Measurements from ENCODE around the gene CKM.
"Not testable (repeated sequence)": the region's sequence is repeated elsewhere in the genome, so short reads cannot be mapped to it uniquely, and the experiment has no call there.

The CKM gene

GRCh38 chr19:45278087-45278486 is 44.6 kb downstream of the CKM start:
- Histone ChIP-seq H3K27ac (ENCODE audit: low read length) (no peak overlapping the region), H3K4me3 (ENCODE audit: low read length) (no peak overlapping the region), H3K36me3 (ENCODE audit: control insufficient read depth, low read depth, low read length) (peaks cover 16% of the 10 kb centered on the region), H3K4me1 (ENCODE audit: control insufficient read depth, low read depth, low read length) (no peaks in the 10 kb centered on the region), H3K9me3 (ENCODE audit: control insufficient read depth, low read depth, low read length) (no peaks in the 10 kb centered on the region), H3K9ac (ENCODE audit: low read length) (no peak overlapping the region), H3K27me3 (ENCODE audit: control insufficient read depth, insufficient read depth, low read length) (no peaks in the 10 kb centered on the region)

- Histone ChIP-seq H3K4me1 (ENCODE audit: control insufficient read depth, low read depth, low read length) (no peaks in the 10 kb centered on the region), H3K4me3 (ENCODE audit: low read length) (no peak overlapping the region), H3K9me3 (ENCODE audit: control insufficient read depth, low read depth, low read length) (no peaks in the 10 kb centered on the region), H3K36me3 (ENCODE audit: control insufficient read depth, low read depth, low read length) (peaks cover 27% of the 10 kb centered on the region), H3K9ac (ENCODE audit: low read length) (no peak overlapping the region), H3K27me3 (ENCODE audit: control insufficient read depth, insufficient read depth, low read length) (no peaks in the 10 kb centered on the region), H3K27ac (ENCODE audit: low read length) (no peak overlapping the region)
These were observed 46.4 kb downstream of the CKM start for GRCh38 chr19:45276284-45276687.

GRCh38 chr19:45275370-45275971 is 47.2 kb downstream of the CKM start:
- Histone ChIP-seq H3K9ac (ENCODE audit: low read length) (no peak overlapping the region), H3K4me3 (ENCODE audit: low read length) (no peak overlapping the region), H3K27me3 (ENCODE audit: control insufficient read depth, insufficient read depth, low read length) (no peaks in the 10 kb centered on the region), H3K36me3 (ENCODE audit: control insufficient read depth, low read depth, low read length) (peaks cover 27% of the 10 kb centered on the region), H3K27ac (ENCODE audit: low read length) (no peak overlapping the region), H3K4me1 (ENCODE audit: control insufficient read depth, low read depth, low read length) (no peaks in the 10 kb centered on the region), H3K9me3 (ENCODE audit: control insufficient read depth, low read depth, low read length) (no peaks in the 10 kb centered on the region)

- Histone ChIP-seq H3K27me3 (ENCODE audit: control insufficient read depth, insufficient read depth, low read length) (no peaks in the 10 kb centered on the region), H3K36me3 (ENCODE audit: control insufficient read depth, low read depth, low read length) (peaks cover 27% of the 10 kb centered on the region), H3K27ac (ENCODE audit: low read length) (no peak overlapping the region), H3K4me3 (ENCODE audit: low read length) (no peak overlapping the region), H3K4me1 (ENCODE audit: control insufficient read depth, low read depth, low read length) (no peaks in the 10 kb centered on the region), H3K9me3 (ENCODE audit: control insufficient read depth, low read depth, low read length) (no peaks in the 10 kb centered on the region), H3K9ac (ENCODE audit: low read length) (no peak overlapping the region)
These were observed 49.2 kb downstream of the CKM start for GRCh38 chr19:45273521-45273855.

GRCh38 chr19:45271735-45272108 is 51.0 kb downstream of the CKM start:
- no peaks in the 10 kb centered on the region for H3K4me1 ChIP-seq (ENCODE audit: control insufficient read depth, low read depth, low read length)
- H3K27ac ChIP-seq (ENCODE audit: low read length) = no peak overlapping the region
- no peaks in the 10 kb centered on the region for H3K27me3 ChIP-seq (ENCODE audit: control insufficient read depth, insufficient read depth, low read length)
- no peak overlapping the region for H3K4me3 ChIP-seq (ENCODE audit: low read length)
- no peak overlapping the region for H3K9ac ChIP-seq (ENCODE audit: low read length)
- H3K36me3 ChIP-seq (ENCODE audit: control insufficient read depth, low read depth, low read length) = peaks cover 31% of the 10 kb centered on the region
- H3K9me3 ChIP-seq (ENCODE audit: control insufficient read depth, low read depth, low read length) = no peaks in the 10 kb centered on the region

- Histone ChIP-seq H3K4me3 (ENCODE audit: low read length) (no peak overlapping the region), H3K9ac (ENCODE audit: low read length) (no peak overlapping the region), H3K36me3 (ENCODE audit: control insufficient read depth, low read depth, low read length) (peaks cover 34% of the 10 kb centered on the region), H3K27ac (ENCODE audit: low read length) (no peak overlapping the region), H3K4me1 (ENCODE audit: control insufficient read depth, low read depth, low read length) (no peaks in the 10 kb centered on the region), H3K27me3 (ENCODE audit: control insufficient read depth, insufficient read depth, low read length) (no peaks in the 10 kb centered on the region), H3K9me3 (ENCODE audit: control insufficient read depth, low read depth, low read length) (no peaks in the 10 kb centered on the region)
These were observed 51.5 kb downstream of the CKM start for GRCh38 chr19:45271098-45271734.

- not testable (repeated sequence) for H3K9me3 ChIP-seq (ENCODE audit: control insufficient read depth, low read depth, low read length); H3K27ac ChIP-seq (ENCODE audit: low read length); H3K4me1 ChIP-seq (ENCODE audit: control insufficient read depth, low read depth, low read length); H3K4me3 ChIP-seq (ENCODE audit: low read length); H3K27me3 ChIP-seq (ENCODE audit: control insufficient read depth, insufficient read depth, low read length); H3K9ac ChIP-seq (ENCODE audit: low read length)
- H3K36me3 ChIP-seq (ENCODE audit: control insufficient read depth, low read depth, low read length) = peaks cover 35% of the 10 kb centered on the region
These were observed 52.7 kb downstream of the CKM start for GRCh38 chr19:45269939-45270338.

GRCh38 chr19:45267296-45267695 is 55.4 kb downstream of the CKM start:
- no peak overlapping the region for H3K9ac ChIP-seq (ENCODE audit: low read length)
- no peaks in the 10 kb centered on the region for H3K27me3 ChIP-seq (ENCODE audit: control insufficient read depth, insufficient read depth, low read length)
- no peak overlapping the region for H3K4me3 ChIP-seq (ENCODE audit: low read length)
- no peaks in the 10 kb centered on the region for H3K9me3 ChIP-seq (ENCODE audit: control insufficient read depth, low read depth, low read length)
- peaks cover 24% of the 10 kb centered on the region for H3K36me3 ChIP-seq (ENCODE audit: control insufficient read depth, low read depth, low read length)
- no peaks in the 10 kb centered on the region for H3K4me1 ChIP-seq (ENCODE audit: control insufficient read depth, low read depth, low read length)
- H3K27ac ChIP-seq (ENCODE audit: low read length) = no peak overlapping the region

- Histone ChIP-seq H3K36me3 (ENCODE audit: control insufficient read depth, low read depth, low read length) (peaks cover 11% of the 10 kb centered on the region), H3K9me3 (ENCODE audit: control insufficient read depth, low read depth, low read length) (no peaks in the 10 kb centered on the region), H3K27ac (ENCODE audit: low read length) (no peak overlapping the region), H3K9ac (ENCODE audit: low read length) (no peak overlapping the region), H3K27me3 (ENCODE audit: control insufficient read depth, insufficient read depth, low read length) (no peaks in the 10 kb centered on the region), H3K4me3 (ENCODE audit: low read length) (no peak overlapping the region), H3K4me1 (ENCODE audit: control insufficient read depth, low read depth, low read length) (no peaks in the 10 kb centered on the region)
These were observed 57.3 kb downstream of the CKM start for GRCh38 chr19:45265375-45265774.

GRCh38 chr19:45264781-45265317 is 57.8 kb downstream of the CKM start:
- Histone ChIP-seq H3K4me1 (ENCODE audit: control insufficient read depth, low read depth, low read length) (no peaks in the 10 kb centered on the region), H3K9ac (ENCODE audit: low read length) (no peak overlapping the region), H3K4me3 (ENCODE audit: low read length) (no peak overlapping the region), H3K36me3 (ENCODE audit: control insufficient read depth, low read depth, low read length) (peaks cover 11% of the 10 kb centered on the region), H3K27ac (ENCODE audit: low read length) (no peak overlapping the region), H3K27me3 (ENCODE audit: control insufficient read depth, insufficient read depth, low read length) (no peaks in the 10 kb centered on the region), H3K9me3 (ENCODE audit: control insufficient read depth, low read depth, low read length) (no peaks in the 10 kb centered on the region)

- peaks cover 11% of the 10 kb centered on the region for H3K36me3 ChIP-seq (ENCODE audit: control insufficient read depth, low read depth, low read length)
- no peaks in the 10 kb centered on the region for H3K27me3 ChIP-seq (ENCODE audit: control insufficient read depth, insufficient read depth, low read length)
- no peak overlapping the region for H3K9ac ChIP-seq (ENCODE audit: low read length)
- no peaks in the 10 kb centered on the region for H3K9me3 ChIP-seq (ENCODE audit: control insufficient read depth, low read depth, low read length)
- no peak overlapping the region for H3K27ac ChIP-seq (ENCODE audit: low read length)
- no peak overlapping the region for H3K4me3 ChIP-seq (ENCODE audit: low read length)
- H3K4me1 ChIP-seq (ENCODE audit: control insufficient read depth, low read depth, low read length) = no peaks in the 10 kb centered on the region
These were observed 59.7 kb downstream of the CKM start for GRCh38 chr19:45263013-45263412.

GRCh38 chr19:45262570-45262969 is 60.1 kb downstream of the CKM start:
- Histone ChIP-seq H3K9ac (ENCODE audit: low read length) (no peak overlapping the region), H3K36me3 (ENCODE audit: control insufficient read depth, low read depth, low read length) (peaks cover 11% of the 10 kb centered on the region), H3K4me1 (ENCODE audit: control insufficient read depth, low read depth, low read length) (no peaks in the 10 kb centered on the region), H3K4me3 (ENCODE audit: low read length) (no peak overlapping the region), H3K27ac (ENCODE audit: low read length) (no peak overlapping the region), H3K27me3 (ENCODE audit: control insufficient read depth, insufficient read depth, low read length) (no peaks in the 10 kb centered on the region), H3K9me3 (ENCODE audit: control insufficient read depth, low read depth, low read length) (no peaks in the 10 kb centered on the region)
